RPMI8226 (cell line): ENCODE measurements around the gene TMEM225B.
"Not testable (repeated sequence)": the region's sequence is repeated elsewhere in the genome, so short reads cannot be mapped to it uniquely, and the experiment has no call there.

ENCODE experiments used
- DNase-seq: peaks from one replicate; pipeline ENCODE4 v3.0.0-alpha.2; 2015

Gene TMEM225B

DNA sequence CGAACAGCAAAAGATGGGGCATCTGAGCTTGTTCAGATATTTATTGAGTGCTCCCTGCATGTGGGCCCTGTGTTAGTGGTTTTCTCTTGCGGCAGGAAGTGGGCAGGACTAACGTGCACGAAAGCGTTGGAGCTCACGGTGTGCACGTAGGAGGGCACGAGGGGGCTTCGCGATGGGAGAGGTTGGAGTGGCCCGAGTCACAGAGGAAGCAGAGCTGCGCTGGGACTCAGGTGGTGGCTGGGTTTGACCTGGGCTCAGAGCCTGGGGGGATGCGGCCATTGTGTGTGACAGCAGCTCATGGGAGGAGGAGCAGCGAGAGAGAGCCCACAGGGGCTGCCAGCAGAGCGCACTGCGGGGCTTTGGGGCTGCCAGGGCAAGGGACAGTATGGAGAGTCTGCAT, 26.4 kb downstream of the TMEM225B start:
- no peak for DNase-seq

DNA sequence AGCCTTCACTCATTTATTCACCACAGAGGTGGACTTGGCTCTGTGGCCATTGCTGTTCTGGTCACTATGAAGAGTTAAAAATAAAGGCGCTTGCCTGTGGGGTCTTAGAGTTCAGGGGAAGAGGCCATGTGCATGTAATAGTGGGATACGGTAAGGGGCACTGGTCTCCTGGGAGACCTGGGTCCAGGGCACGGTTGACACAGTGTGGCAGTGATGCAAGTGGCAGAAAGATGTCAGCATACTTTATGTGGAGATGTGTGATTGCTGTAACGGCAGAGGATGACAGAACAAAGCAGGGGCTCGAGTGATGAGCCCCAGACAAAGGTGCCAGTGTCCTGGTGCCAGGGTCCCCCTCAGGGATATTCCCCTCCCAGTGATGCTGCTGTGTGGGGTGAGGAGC, 27.3 kb downstream of the TMEM225B start:
- no peak for DNase-seq

DNA sequence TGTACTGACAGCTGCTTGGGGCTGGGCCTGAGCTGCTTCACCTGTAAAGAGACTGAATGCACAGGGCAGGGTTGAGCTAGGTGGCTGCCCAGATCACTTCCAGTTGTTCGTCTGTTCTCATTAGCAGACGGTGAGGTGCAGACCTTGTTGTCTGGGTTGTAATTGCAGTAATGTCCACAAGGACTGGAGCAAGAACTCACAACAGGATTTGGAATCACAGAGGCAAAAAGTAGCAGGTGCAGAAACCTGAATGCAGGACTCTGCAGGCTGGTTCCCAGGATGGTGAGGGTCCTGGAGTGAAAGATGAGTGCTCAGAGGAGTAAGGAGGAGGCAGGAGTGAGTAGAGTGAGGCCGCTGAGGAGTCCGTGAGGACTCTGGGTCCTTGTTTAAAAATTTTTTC, 27.9 kb downstream of the TMEM225B start:
- DNase-seq: no peak

DNA sequence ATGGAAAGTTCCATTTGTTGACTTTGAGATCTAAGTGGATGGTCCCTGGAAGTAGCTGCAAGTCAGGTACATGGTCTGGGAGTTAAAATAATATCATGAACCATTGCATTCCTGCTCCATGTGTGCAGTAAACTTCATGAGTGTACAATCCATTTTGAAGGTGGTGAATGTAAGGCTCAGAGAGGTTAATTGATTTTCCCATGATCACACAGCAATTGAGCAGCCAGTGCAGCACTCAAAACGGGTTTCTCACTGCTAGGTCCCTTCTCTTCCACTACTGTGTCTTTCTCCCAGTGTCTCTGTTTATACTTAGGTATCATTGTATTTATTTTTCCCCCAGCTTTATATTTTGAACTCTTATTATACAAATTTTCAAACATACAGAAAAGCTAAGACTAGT, 28.6 kb downstream of the TMEM225B start:
- DNase-seq: no peak

DNA sequence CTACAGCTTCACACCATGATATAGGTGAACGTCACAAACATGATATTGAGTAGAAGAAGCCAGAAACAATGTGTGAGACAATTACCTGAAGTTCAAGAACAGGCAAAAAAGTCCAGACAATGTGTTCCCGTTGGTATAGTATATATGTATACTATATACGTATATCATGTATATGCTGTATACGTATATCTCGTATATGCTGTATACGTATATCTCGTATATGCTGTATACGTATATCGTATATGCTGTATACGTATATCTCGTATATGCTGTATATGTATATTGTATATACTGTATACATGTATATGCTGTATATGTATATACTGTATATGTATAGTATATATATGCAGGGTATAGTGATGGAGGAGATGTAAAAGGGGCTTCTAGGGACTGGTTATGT, 29.4 kb downstream of the TMEM225B start:
- no peak for DNase-seq

DNA sequence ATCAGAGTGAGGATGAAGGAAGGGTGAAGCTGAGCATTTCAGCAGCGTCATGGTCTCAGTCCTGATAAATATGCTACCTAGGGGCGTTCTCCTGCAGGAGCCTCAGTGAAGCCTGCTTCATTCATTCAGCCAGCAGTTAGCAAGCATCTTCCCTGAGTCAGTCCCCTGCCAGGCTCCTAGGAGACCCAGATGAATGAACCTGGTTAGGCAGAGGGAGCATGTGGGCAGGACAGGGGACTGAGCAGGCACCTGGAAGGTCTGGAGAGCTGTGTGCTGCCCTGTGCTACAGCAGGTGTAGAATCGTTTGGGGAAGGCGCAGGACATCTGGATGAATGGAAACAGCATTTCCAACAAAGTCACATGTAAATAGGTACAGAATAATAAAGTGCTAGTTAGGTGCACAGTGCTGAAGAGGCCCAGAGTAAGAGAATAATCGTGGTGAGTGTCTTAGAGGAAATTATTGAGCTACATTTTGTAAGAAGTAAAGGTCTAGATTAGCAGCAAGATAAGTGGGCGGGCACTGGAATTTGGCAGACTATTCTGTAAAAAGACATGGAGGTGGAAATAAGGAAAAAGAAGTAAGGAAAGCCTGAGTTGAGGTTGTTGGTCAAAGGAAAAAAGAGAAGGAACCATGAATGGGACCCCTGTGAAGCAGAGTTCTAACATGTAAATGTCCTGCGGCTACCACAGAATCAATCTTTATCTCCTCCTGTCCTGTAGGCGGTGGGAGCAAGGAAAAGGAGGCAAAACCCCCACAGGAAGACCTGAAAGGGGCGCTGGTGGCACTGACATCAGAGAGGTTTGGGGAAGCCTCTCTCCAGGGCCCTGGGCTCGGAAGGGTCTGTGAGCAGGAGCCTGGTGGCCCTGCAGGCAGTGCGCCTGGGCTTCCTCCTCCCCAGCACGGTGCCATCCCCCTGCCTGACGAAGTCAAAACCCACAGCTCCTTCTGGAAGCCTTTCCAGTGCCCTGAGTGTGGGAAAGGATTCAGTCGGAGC, 30.7 kb downstream of the TMEM225B start:
- DNase-seq: no peak

DNA sequence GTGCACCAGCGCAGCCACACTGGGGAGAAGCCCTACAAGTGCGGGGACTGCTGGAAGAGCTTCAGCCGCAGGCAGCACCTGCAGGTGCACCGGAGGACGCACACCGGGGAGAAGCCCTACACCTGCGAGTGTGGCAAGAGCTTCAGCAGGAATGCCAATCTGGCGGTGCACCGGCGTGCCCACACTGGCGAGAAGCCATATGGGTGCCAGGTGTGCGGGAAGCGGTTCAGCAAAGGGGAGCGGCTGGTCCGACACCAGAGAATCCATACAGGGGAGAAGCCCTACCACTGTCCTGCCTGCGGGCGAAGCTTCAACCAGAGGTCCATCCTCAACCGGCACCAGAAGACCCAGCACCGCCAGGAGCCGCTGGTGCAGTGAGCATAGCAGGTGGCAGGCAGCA, 31.6 kb downstream of the TMEM225B start:
- no peak for DNase-seq

DNA sequence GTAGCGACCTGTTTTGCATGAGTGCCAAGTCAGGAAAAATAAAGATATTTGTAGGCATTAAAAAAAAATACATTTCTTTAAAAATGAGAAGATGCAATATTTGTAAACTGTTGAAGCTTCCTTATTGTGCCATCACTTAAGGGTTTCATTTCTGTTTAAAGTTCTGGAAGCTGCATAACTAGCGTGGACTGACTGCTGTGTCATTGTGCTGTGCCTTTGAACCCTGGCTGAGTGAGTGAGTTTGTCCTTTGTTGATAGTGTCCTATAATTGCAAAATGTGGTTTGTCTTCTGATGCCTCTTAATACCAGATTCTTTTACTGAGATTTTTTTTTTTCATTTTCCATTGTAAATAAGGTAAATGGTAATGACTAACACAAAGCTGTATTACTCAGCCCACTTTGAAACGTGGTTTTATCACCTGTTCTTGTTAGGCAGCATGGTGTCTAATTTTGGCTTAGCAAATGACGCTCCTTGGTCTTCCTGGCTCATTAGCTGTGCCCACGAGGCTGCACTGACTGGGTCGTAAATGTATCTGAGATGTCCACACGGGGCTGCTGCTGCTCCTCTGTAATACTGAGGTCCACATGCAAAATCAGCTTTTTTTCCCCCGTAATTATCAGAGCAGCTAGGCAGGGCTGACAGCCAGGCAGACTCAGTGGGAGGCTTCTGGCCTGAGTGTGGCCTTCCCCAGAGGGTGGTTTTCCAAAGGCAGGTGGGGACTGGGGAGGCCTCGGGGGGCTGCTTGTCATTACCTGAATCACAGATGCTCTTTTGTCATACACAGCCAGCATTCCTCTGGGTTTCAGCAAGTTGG, 33.4 kb downstream of the TMEM225B start:
- no peak for DNase-seq

DNA sequence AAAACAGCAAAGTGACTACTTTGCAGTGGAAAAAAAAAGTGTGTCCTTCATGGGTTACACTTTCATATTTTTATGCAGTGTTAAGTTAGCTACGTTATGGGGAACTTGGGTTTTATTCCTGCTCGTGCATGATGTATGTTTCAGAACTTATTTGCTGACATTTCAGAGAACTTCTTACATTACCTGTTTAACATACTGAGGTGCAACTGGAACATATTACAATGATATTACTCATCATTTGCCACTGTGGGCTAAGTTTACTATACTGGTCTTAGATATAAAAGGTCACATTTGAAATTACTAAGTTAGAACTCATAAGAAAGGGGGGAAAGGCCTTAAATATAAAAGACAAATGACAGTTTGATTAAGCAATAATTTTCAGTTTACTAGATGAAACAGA, 39.3 kb downstream of the TMEM225B start:
- not testable (repeated sequence) for DNase-seq

DNA sequence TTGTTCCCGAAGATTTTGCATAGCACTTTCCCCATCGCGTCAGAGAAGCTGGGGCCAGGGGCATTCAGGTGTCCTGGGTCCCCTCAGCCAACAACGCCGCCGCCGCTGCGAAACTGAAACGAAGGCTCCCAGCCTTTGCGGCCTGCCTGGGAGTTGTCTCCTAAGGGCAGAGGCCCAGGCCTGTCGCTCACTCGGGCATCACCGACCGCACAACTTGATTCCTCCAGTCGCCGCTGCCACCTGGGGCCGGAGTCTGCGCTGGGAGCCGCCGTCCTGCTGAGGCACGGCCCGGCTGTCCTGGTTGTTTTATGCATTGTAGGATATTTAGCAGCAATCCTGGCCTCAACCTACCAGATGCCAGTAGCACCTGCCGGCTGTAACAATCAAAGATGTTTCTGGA, 40.7 kb downstream of the TMEM225B start:
- DNase-seq: no peak

DNA sequence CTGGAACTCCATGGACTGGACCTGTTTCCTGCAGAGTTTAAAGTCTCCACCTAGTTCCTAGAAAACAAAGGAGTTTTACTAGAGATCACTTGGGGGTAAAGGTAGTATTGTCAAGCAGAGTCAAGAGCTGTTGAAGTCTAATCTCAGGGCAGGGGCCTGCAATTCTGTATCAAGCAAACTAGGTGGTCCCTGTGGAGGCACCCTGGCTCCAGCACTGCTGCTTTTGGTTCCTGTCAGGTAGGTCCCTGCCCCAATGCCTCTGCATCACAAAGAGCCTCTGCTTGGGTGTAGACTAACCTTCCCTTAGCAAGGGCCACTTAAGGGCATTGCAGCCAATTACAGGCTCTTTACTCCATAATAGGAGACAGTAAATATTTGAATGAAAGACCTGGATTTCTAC, 41.2 kb downstream of the TMEM225B start:
- DNase-seq: no peak

DNA sequence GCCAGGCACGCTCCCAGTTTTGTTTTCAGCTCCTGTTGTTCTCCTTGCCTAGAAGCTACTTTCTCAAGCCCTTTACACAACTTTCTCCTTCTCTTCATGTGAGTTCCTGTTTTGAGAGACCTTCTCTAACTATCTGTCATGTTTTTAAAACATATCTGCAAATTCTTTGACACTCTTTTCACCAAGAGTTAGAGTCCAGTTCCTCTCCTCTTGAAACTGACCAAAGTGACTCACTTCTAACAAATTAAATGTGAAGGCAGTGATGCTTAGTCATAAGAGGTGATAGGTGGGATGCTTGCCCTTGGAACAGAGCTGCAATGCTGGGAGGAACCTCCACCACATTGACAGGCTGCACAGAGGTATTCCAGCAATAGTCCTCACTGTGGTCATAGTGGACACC, 44.0 kb downstream of the TMEM225B start:
- DNase-seq: no peak

DNA sequence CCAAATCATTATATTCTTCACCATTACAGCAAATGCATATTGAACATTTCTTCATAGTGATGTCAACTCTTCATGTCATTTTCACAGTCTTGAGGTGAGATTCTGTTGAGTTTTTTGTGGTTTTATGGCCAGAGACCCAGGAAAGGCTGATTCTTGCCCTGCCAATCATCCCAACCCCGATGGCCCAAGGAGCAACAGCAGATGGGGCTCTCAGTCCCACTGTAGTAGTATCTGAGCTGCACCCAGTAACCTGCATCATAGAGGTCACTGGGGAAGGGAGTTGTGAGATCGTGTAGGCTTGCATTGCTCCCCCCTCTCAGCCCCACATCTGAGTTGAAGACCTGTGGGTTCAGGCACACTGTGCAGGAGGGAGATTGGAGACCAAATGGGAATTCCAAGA, 45.4 kb downstream of the TMEM225B start:
- no peak for DNase-seq

DNA sequence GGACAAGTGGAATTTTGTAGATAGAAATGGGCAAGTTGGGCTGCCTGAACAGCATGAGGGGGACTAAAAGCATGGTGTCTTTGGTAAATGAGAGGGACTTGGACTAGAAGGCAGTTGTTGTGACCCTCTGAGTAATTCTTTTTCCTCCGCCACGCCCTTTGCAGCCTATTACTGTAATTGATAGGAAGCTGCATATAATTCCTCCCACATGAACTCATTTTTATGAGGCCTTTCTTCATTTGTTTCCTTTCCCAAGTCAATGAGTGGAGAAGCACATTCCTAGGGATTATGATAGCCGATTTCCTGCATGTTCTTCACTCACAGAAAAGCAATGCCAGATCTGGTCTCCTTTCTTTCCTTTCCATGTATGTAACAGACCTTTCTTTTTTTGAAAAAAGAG, 46.4 kb downstream of the TMEM225B start:
- no peak for DNase-seq

DNA sequence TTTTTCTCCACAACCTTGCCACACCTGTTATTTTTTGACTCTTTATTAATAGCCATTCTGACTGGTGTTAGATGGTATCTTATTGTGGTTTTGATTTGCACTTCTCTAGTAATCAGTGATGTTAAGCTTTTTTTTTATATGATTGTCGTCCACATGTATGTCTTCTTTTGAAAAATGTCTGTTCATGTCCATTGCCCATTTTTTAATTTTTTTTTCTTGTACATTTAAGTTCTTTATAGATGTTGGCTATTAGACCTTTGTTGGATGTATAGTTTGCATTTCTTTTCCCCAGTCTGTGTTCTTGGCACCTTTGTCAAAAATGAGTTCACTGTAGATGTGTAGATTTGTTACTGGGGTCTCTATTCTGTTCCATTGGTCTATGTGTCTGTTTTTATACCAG, 47.5 kb downstream of the TMEM225B start:
- DNase-seq: no peak

DNA sequence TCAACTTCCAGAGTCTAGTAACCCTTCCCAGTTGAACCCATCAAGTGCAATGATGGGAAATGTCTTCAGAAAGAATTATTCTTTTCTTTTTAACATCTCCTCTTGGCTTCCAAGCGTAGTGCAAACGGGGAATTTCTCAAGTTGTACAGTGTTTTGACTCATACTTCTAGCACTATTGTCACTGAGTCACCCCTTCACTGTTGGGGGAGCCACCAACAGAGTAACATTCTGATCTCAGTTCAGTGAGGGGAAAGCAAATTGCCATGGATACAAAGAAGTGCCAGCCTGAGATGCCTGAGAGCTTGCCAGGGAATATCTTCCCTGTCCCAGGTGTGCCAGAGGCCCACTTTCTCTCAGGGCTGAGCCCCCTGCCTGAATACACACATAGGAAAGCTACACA, 50.8 kb downstream of the TMEM225B start:
- DNase-seq: no peak

DNA sequence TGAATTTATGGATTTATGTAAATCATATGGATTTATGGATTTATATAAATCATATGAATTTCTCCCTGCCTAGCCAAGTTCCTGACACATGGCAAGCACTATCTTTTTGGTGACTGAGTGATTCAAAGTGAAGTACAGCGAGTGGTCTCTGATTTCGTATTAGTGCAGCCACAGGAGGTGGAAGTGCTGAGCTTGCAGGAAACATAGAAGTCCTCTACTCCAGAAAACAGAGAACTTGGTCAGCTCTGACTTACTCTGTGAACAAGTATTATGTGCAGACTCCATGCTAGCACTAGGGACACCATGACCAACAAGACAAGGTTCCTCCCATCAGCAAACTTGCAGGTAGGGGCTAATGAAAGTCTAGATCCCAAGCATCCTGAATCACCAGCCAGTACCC, 53.2 kb downstream of the TMEM225B start:
- no peak for DNase-seq

DNA sequence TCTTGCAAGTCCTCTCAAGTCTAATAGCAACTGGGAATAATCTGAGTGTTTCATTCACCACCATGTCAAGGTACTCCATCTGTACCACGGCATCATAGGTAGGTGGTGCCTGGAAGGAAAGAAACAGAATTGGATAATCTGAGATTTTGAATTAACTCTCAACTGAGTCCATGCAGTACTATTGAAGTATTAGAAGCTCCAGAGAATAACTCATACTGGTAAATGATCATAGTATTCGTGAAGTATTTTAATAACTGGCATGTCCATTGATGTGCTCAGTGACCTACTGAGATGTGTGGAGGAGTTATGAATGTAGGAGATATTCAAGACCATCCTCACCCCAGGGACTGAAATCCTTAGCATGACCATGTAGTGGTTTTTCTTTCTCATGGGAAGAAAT, 54.6 kb downstream of the TMEM225B start:
- no peak for DNase-seq

DNA sequence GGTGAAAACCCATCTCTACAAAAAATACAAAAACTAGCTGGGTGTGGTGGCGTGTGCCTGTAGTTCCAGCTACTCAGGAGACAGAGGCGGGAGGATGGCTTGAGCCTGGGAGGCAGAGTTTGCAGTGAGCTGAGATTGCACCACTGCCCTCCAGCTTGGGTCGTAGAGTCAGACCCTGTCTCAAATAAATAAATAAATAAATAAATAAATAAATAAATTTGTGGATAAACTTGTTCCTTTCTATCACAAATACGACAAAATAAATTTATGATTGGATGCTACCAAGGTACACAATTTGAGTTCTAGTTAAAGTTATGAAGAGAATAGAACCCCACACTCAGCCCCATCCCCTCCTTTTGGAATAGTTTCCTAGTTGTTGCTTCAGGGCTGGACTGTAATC, 55.2 kb downstream of the TMEM225B start:
- DNase-seq: not testable (repeated sequence)

DNA sequence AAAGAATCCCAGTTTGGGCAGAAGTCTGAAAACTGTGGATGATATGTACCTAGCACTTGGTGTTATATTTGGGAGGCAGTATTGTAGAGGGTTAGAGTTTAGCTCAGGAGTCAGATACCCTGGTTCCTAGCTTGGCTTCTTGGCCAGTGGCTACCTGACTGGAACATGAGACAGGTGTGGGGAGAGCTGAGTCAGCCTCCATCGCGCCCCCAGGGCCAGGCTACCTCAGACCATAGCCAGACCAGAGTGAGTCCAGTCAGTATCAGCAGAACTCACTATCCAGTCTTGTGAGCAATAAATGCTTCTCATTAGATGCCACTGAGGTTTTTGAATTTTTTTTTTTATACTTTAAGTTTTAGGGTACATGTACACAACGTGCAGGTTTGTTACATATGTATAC, 55.7 kb downstream of the TMEM225B start:
- DNase-seq: no peak

DNA sequence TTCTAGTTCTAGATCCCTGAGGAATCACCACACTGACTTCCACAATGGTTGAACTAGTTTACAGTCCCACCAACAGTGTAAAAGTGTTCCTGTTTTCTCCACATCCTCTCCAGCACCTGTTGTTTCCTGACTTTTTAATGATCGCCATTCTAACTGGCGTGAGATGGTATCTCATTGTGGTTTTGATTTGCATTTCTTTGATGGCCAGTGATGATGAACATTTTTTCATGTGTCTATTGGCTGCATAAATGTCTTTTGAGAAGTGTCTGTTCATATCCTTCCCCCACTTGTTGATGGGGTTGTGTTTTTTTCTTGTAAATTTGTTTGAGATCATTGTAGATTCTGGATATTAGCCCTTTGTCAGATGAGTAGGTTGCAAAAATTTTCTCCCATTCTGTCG, 56.6 kb downstream of the TMEM225B start:
- not testable (repeated sequence) for DNase-seq

DNA sequence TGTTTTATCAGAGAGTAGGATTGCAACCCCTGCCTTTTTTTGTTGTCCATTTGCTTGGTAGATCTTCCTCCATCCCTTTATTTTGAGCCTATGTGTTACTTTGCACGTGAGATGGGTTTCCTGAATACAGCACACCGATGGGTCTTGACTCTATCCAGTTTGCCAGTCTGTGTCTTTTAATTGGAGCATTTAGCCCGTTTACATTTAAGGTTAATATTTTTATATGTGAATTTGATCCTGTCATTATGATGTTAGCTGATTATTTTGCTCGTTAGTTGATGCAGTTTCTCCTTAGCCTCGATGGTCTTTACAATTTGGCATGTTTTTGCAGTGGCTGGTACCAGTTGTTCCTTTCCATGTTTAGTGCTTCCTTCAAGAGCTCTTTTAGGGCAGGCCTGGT, 59.8 kb downstream of the TMEM225B start:
- not testable (repeated sequence) for DNase-seq
